ENCODE measurements around the gene TPST1.

GRCh38 chr7:66207540-66207939, 2.4 kb downstream of the TPST1 start:
- no peak for TF ChIP-seq YY1 (IDR thresholded peaks at IDR 0.05; ENCODE audit: insufficient read depth, insufficient read length)
- TF ChIP-seq ZNF274 (IDR thresholded peaks at IDR 0.05; ENCODE audit: low read depth, low read length), result no peak
- TF ChIP-seq SUZ12 (IDR thresholded peaks at IDR 0.05; ENCODE audit: extremely low read depth, insufficient read depth, insufficient read length), result no peak
